ENCODE data around the gene RANGAP1.

DNA sequence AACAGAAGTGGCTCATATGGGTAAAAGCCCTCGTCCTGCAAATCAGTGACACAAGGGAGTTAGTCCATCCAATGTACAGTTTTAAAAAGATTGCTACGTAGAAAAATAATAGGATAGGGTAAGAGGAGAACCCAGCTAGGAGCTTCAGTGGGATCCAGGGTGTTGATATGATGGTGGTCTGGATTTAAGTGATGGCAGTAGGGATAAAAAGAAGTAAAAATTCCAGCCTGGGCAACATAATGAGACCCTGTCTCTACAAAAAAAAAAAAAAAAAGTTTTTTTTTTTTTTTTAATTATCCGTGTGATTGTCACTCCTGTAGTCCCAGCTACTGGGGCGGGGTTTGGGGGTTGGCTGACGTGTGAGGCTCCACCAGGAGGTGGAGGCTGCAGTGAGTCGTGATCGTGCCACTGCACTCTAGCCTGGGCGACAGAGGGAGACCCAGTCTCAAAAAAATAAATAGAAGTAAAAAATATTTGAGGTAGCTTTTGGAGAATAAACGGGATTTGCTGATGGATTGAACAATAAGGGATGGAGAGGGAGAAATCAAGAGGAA is 87.9 kb downstream of the RANGAP1 start:
- TF ChIP-seq POLR2A (IDR thresholded peaks at IDR 0.05; ENCODE audit: low read depth, low read length): no peak
- no peak for TF ChIP-seq POLR2AphosphoS5 (IDR thresholded peaks at IDR 0.05; ENCODE audit: low read depth, low read length)
- no peak for TF ChIP-seq TAF1 (IDR thresholded peaks at IDR 0.05; ENCODE audit: borderline replicate concordance, low read depth, low read length)

Measured in GM12892 (cell line).